ENCODE data around the gene BLVRB.

GRCh38 chr19:40446263-40446784, 19.2 kb downstream of the BLVRB start:
- TF ChIP-seq CTCF (IDR thresholded peaks at IDR 0.05) (no peak), POLR2A (IDR thresholded peaks at IDR 0.05) (no peak)

Data from breast epithelium (tissue), 3 donors.